Measurements from ENCODE around the gene HOXA7.

HOXA7 gene

DNA sequence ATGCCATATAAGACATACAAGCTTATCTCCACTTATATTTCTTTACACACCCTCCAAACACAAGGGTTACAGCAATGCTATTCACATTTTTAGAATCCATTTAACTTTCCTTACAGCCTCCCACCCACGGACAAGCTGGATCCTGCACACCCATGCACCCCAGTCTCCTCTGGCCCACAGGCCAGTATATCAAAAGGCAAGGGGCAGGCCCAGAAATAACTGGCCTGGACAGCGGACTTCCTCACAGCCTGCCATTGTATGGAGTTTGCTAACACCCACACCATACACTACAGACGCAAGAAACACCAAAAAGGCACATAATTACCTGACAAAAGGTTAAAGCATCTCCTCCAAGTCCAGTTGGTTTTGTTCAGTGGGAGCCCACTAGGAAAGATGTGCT, 37.9 kb downstream of the HOXA7 start:
- no peak for DNase-seq (ENCODE audit: low read depth)

GRCh38 chr7:27117887-27118491, 38.5 kb downstream of the HOXA7 start:
- DNase-seq (ENCODE audit: low read depth), result no peak

GRCh38 chr7:27116962-27117886, 39.3 kb downstream of the HOXA7 start:
- DNase-seq (ENCODE audit: low read depth), result no peak

GRCh38 chr7:27116031-27116961, 40.2 kb downstream of the HOXA7 start:
- DNase-seq (ENCODE audit: low read depth), result no peak

DNA sequence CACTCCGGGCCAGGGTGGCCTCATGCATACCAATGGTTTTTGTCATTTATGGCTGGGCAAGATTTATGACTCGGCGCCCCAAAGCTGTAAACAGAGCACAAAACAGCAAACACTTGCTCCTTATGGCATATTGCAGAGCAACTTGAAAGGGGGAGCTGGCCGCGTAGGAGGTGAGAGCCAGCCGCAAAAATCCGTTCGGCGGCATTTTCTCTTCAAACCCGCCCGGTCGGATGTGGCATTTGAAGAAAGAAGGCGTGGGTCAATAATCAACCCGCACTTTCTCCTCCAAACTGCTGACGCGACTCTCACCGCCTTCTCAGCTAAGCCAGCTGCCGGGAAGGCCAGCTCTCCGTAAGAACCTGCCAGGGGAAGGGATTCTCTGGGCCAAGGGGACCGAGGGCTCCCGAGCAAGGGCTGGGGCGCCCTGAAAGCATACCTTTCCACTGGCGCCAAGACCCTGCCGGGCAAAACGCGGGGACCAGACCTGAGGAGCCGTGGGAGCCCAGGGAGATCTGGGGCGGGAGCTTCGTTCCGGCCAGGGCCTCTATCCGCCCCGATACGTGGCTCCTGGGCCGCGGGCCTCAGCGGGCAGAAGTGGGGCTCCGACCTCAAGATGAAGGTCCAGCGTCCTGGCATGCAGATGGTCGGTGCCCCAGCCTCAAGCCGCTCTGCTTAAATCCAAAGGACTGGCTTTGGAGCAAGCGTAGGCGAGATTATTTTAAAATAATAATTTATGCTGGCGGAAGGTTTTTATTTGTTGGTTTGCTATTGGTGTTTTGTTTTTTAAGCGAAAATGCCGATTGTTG, 41.1 kb downstream of the HOXA7 start:
- peak; percentile 54 for DNase-seq (ENCODE audit: low read depth)

DNA sequence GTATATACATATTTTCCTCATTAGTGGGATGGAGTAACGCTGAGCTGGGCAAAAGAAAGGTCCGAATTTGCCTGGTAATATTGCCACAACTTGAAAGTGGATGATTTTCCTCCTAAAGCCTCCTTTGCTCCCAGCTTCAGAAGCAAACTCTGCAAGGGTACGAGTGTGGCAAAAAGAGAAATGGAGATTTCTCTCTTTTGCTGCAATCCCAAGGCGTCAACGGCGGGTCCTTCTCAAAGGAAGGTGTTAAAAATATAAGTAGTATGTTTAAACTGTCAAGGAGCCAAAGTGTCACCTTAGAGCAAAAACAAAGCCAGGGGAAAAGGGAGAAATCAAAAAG, 41.6 kb downstream of the HOXA7 start:
- DNase-seq (ENCODE audit: low read depth), result no peak

GRCh38 chr7:27113991-27114769, 42.3 kb downstream of the HOXA7 start:
- no peak for DNase-seq (ENCODE audit: low read depth)

DNA sequence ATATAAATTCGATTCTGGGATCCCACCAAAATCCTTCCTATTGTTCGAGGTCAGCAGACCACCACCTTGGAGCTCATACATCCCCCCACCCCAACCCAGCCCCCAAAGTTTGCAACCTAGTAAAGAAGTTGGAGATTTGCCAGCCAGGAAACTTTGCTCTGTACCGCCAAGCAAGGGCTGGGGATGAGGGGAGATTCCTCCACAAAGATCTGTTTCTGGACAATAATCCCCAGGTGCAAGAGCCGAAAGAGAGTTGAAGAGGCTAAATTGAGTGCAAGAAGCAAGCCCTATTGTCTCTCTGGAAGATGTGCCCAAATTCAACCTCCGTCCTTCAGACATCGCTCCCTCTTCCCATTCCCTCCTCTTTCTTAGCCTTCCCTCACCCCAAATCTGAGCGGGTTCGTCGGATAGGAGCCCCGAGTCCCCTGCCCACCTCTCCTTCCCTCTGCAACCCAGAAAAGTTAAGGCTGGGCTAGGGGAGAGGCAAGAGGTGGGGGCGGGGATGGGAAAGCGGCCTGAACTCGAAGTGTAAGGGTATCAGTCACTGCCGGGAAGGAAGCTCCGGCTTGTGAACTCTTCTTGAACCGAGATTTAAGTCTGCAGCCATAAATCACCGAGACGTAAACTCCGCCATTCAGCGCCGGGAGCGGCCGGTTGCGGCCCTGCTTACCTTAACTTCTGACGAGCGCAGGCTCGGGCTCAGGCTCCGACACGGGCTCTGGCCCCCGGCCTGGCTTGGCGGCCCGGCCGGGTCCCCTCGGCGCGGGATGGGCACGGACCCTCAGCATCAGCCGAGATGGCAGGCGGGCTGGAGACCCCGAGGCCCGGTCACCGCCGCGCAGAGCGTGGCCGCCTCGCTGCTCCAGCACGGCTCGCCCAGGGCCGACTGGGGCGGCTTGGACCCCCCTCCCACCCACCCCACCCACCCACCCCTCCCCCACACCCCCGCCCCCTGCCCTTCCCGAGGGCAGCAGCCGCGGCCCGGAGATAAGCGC, 43.2 kb downstream of the HOXA7 start:
- no peak for DNase-seq (ENCODE audit: low read depth)

DNA sequence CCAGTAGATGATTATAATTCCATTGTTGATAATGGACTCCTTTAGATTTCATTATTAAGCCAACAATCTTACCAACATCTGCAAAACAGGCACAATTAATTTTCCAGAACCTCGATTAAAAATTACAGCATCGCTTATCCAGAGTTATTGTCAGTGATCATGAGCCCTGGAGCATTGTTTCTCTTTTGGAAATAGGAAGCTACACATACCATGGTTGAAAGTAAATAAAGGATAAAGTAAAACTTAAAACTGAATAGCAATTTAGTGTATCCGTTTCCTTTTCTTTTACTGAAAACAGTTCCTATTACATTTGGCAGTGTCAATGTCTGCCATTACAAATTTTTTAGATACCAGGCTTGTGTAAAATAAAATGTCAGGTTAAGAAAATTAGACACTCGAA, 44.1 kb downstream of the HOXA7 start:
- DNase-seq (ENCODE audit: low read depth), result no peak

DNA sequence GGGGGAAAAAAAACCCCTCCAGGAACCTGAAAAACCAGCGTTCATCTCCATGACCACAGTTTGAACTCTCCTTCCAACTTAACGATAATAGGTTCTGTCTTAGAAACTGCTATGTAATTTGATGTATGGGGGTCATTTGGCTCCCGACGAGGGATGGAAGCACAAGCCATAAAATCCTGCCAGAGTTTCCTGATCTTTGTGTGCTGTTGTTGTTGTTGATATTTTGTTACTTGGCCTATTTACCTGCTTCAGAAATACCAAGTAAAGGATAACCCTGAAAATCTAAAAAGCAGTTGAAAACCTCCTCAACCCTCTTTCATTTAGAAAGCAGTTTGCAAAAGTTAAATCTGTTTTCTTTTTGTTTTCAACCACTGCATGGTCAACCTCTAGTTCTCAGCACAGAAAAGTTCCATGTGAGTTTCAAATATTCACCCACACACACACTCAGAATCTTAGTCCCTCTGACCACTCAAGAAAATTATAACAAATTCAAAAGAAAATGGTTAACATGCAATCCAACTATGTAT, 44.7 kb downstream of the HOXA7 start:
- no peak for DNase-seq (ENCODE audit: low read depth)

GRCh38 chr7:27111042-27111750, 45.3 kb downstream of the HOXA7 start:
- DNase-seq (ENCODE audit: low read depth), result peak; percentile 46

DNA sequence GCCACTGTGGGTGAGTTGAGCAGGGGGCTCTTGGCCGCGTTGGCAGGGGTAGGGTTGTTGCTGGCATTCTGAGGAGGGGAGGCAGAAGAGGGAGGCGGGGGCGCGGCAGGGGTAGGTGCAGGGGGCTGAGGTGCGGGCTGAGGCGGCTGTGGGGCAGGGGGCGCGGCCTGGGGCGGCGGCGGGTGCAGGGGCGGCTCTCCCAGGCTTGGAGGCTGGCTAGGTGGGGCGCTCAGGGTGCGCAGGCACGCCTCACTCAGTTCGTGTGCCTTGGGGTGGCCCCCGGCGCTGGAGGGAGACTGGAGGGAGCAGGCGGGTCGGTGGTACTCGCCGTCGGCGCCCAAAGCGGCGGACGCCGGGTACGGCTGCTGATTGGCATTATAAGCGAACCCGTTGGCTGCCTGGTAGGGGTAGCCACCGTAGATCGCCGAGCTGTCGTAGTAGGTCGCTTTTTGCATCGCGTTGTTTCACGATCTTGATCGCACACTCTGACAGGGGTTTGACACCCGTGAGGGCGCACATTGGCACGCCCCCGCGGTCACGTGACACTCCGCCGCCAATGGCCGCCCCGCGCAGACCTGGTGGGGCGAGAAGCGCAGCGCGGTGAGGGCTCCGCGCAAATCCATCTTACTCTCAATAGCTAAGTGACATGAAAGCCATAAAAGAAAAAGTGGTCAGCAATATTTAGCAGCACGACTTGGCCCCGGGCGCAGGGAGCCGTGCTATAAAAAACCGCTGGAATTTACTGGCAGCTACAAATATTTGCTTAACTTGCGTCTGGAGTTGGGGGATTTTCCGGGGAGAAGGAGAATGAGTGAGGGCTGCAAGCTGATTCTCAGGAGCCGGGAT, 46.1 kb downstream of the HOXA7 start:
- DNase-seq (ENCODE audit: low read depth), result peak; percentile 89

- no peak for DNase-seq (ENCODE audit: low read depth)
Measured at GRCh38 chr7:27109466-27110185, 46.8 kb downstream of the HOXA7 start.

DNA sequence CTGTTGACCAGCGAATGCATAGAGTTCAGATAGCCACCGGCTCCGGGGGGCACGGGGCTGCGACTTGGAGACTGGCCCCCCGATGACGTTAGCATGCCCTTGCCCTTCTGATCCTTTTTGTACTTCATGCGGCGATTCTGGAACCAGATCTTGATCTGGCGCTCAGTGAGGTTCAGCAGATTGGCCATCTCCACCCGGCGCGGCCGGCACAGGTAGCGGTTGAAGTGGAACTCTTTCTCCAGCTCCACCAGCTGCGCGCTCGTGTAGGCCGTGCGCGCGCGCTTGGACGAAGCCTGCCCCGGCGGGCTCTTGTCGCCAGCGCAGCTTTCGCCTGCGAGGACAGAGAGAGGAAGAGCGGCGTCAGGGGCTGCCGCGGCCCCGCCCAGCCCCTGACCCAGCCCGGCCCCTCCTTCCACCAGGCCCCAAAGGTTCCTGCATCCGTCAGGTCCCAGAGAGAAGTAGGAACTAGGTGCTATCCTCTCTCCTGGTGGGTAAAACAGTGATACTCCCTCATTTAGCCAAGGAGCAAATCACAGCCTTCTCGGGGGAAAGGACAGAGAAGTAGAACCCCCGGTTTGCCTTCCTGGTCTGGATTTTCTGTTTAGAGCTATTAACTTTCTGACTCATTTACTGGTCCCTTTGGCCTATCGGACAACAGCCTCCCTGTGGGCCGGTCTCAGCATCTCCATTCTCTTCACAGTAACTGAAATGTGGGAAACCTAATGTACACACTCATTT, 47.9 kb downstream of the HOXA7 start:
- peak; percentile 21 for DNase-seq (ENCODE audit: low read depth)

GRCh38 chr7:27107391-27108381, 48.8 kb downstream of the HOXA7 start:
- DNase-seq (ENCODE audit: low read depth), result no peak
